Measurements from ENCODE around the gene TTC21A.
A peak's percentile ranks its signal among the peaks of the same experiment; 100 is the strongest.
"Not testable (repeated sequence)": the region's sequence is repeated elsewhere in the genome, so short reads cannot be mapped to it uniquely, and the experiment has no call there.

Gene TTC21A

GRCh38 chr3:39170461-39170860, 63.0 kb downstream of the TTC21A start:
- TF ChIP-seq CTCF (IDR thresholded peaks at IDR 0.05; ENCODE audit: insufficient read depth, low read length, poor library complexity, severe bottlenecking), result no peak
- H3K27me3 ChIP-seq (replicated peaks; ENCODE audit: control insufficient read depth, insufficient read depth, low read length), result no peaks in the 10 kb centered on the region; the same call in 1 of the 2 replicates
- no peak for DNase-seq (ENCODE audit: extremely low read depth, insufficient read length)

DNA sequence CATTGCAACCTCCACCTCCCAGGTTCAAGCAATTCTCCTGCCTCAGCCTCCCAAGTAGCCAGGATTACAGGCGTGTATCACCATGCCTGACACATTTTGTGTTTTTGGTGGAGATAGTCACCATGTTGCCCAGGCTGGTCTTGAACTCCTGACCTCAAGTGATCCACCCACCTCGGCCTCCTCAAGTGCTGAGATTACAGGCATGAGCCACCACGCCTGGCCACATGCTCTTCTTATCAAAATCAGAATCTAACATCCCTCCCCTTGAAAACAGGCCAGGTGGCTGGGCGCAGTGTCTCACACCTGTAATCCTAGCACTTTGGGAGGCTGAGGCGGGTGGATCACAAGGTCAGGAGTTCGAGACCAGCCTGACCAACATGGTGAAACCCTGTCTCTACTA, 63.4 kb downstream of the TTC21A start:
- H3K27me3 ChIP-seq (replicated peaks; ENCODE audit: control insufficient read depth, insufficient read depth, low read length); H3K36me3 ChIP-seq (ENCODE audit: control insufficient read depth, insufficient read depth, low read length); DNase-seq (ENCODE audit: extremely low read depth, insufficient read length); H3K4me3 ChIP-seq (replicated peaks; ENCODE audit: low read depth, low read length): not testable (repeated sequence)

More at GRCh38 chr3:39170461-39170860, 63.0 kb downstream of the TTC21A start:
- H3K36me3 ChIP-seq (ENCODE audit: control insufficient read depth, insufficient read depth, low read length), result no peaks in the 10 kb centered on the region
- no peak overlapping the region for H3K4me3 ChIP-seq (replicated peaks; ENCODE audit: low read depth, low read length)

- H3K27me3 ChIP-seq (replicated peaks; ENCODE audit: control insufficient read depth, insufficient read depth, low read length), result no peaks in the 10 kb centered on the region; the same call in 1 of the 2 replicates
Observed at GRCh38 chr3:39171860-39172259, 64.4 kb downstream of the TTC21A start.

GRCh38 chr3:39173318-39174125, 66.0 kb downstream of the TTC21A start:
- H3K27me3 ChIP-seq (replicated peaks; ENCODE audit: control insufficient read depth, insufficient read depth, low read length), result no peaks in the 10 kb centered on the region; the same call in 1 of the 2 replicates
- H3K4me3 ChIP-seq (replicated peaks; ENCODE audit: low read depth, low read length), result no peak overlapping the region
- DNase-seq (ENCODE audit: extremely low read depth, insufficient read length), result no peak
- H3K36me3 ChIP-seq (ENCODE audit: control insufficient read depth, insufficient read depth, low read length), result no peaks in the 10 kb centered on the region
- no peak for TF ChIP-seq CTCF (IDR thresholded peaks at IDR 0.05; ENCODE audit: insufficient read depth, low read length, poor library complexity, severe bottlenecking)

More at GRCh38 chr3:39171860-39172259, 64.4 kb downstream of the TTC21A start:
- no peak for TF ChIP-seq CTCF (IDR thresholded peaks at IDR 0.05; ENCODE audit: insufficient read depth, low read length, poor library complexity, severe bottlenecking)
- H3K36me3 ChIP-seq (ENCODE audit: control insufficient read depth, insufficient read depth, low read length), result no peaks in the 10 kb centered on the region
- DNase-seq (ENCODE audit: extremely low read depth, insufficient read length), result no peak
- H3K4me3 ChIP-seq (replicated peaks; ENCODE audit: low read depth, low read length), result no peak overlapping the region

DNA sequence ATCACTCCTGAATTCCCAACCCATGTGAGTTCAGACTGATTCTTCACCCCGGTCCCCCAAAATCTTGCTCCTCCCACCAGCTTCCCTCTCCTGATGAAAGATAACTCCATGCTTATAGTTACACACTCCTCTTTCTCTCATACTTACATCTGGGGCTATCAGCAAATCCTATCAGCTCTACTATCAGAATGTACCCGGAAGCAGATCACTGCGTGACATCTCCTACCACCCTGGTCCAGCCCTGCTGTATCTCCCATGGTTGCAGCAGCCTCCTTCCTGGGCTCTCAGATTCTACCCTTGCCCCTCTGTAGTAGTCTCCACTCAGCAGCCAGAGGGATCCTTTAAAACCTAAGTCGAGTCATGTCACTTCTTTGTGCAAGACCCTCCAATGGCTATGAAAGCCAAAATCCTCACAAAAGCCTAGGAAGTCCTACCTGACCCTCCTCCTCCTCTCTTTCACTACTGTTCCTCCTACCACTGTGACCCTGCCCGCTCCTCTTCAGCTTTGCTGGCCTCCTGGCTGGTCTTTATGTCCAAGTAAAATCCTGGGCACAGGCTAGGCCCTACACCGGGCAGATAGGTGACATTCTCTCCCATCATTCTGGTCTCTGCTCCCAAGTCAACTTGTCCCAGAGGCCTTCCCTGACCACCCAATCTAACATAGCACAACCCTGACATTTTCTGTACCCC, 68.7 kb downstream of the TTC21A start:
- H3K4me3 ChIP-seq (replicated peaks; ENCODE audit: low read depth, low read length), result no peak overlapping the region
- peaks cover 2% of the 10 kb centered on the region; the same call in 1 of the 2 replicates for H3K27me3 ChIP-seq (replicated peaks; ENCODE audit: control insufficient read depth, insufficient read depth, low read length)
- no peak for TF ChIP-seq CTCF (IDR thresholded peaks at IDR 0.05; ENCODE audit: insufficient read depth, low read length, poor library complexity, severe bottlenecking)
- no peak for DNase-seq (ENCODE audit: extremely low read depth, insufficient read length)
- no peaks in the 10 kb centered on the region for H3K36me3 ChIP-seq (ENCODE audit: control insufficient read depth, insufficient read depth, low read length)

- peak; percentile 63 for DNase-seq (ENCODE audit: extremely low read depth, insufficient read length)
Observed at GRCh38 chr3:39177708-39178332, 70.3 kb downstream of the TTC21A start.

More at GRCh38 chr3:39177708-39178332, 70.3 kb downstream of the TTC21A start:
- H3K4me3 ChIP-seq (replicated peaks; ENCODE audit: low read depth, low read length), result peak overlapping the region; percentile 63
- H3K36me3 ChIP-seq (ENCODE audit: control insufficient read depth, insufficient read depth, low read length), result no peaks in the 10 kb centered on the region
- peaks cover 2% of the 10 kb centered on the region; the same call in 1 of the 2 replicates for H3K27me3 ChIP-seq (replicated peaks; ENCODE audit: control insufficient read depth, insufficient read depth, low read length)
- no peak for TF ChIP-seq CTCF (IDR thresholded peaks at IDR 0.05; ENCODE audit: insufficient read depth, low read length, poor library complexity, severe bottlenecking)
